Vagina (tissue), 2 donors: ENCODE results near the gene CBX4. TPM values are rescaled to one million over a fixed set of nuclear protein-coding genes. Genes with fewer than 3 reads are reported as not detected.

Experiments
- DNase-seq, 2 donors: peaks; one replicate each; pipeline ENCODE4 v3.0.0-alpha.2; 2017; ENCODE audit errors: extremely low spot score in 2 of 2
- H3K27ac ChIP-seq: fragments of 200-600 bp; sonication (generic); one replicate; pipeline ENCODE4 v1.5.1; 2019
- H3K27me3 ChIP-seq: fragments of 200-600 bp; sonication (generic); one replicate; pipeline ENCODE4 v1.5.1; 2019
- H3K36me3 ChIP-seq, 2 donors: fragments of 200-600 bp; sonication (generic); one replicate each; pipeline ENCODE4 v1.5.1; 2017 to 2019
- H3K4me1 ChIP-seq: fragments of 200-600 bp; sonication (generic); one replicate; pipeline ENCODE4 v1.5.1; 2019
- H3K4me3 ChIP-seq, 2 donors: fragments of 200-600 bp; sonication (generic); 1 replicate in 1 of 2; 2 replicates in 1 of 2; pipeline ENCODE4 v1.5.1; 2016 to 2019
- H3K9me3 ChIP-seq: fragments of 200-600 bp; sonication (generic); one replicate; pipeline ENCODE4 v1.5.1; 2019
- POLR2A ChIP-seq, 2 donors: fragments of 450-650 bp; IDR thresholded peaks; one replicate each; pipeline ENCODE4 v1.6.1; 2017; ENCODE audit warnings: antibody characterized with exemption in 2 of 2, mild to moderate bottlenecking in 2 of 2, moderate library complexity in 2 of 2
- POLR2AphosphoS5 ChIP-seq, 2 donors: sonication (generic); formaldehyde crosslinking; IDR thresholded peaks; one replicate each; pipeline ENCODE4 v1.9.0; 2017; ENCODE audit warnings: antibody characterized with exemption in 2 of 2, mild to moderate bottlenecking in 2 of 2, low read depth in 1 of 2; ENCODE audit not compliant: insufficient read depth in 1 of 2
- intact Hi-C: fragments of 100-400 bp; cut with DNase I; formaldehyde crosslinking; loops from one replicate; pipeline ENCODE4 v1.15.1; 2023
- total RNA-seq: library from RNA; depleted of rRNA; stranded (reverse); fragments of >200 nt; gene quantifications from one replicate; pipeline ENCODE4 v1.2.3, GENCODE V29; 2016
- TF ChIP-seq, protein P1 (sequence below), 3 experiments: fragments of 450-650 bp in 2 of 3; fragments of 200-600 bp in 1 of 3; sonication (generic) in 1 of 3; IDR thresholded peaks; one replicate each; pipeline ENCODE4 v1.5.1; 2017 to 2019; ENCODE audit warnings: antibody characterized with exemption in 3 of 3, mild to moderate bottlenecking in 2 of 3, moderate library complexity in 2 of 3

Gene CBX4
- total RNA-seq, 1 donor from 2014 or later: 13.0 TPM

DNA sequence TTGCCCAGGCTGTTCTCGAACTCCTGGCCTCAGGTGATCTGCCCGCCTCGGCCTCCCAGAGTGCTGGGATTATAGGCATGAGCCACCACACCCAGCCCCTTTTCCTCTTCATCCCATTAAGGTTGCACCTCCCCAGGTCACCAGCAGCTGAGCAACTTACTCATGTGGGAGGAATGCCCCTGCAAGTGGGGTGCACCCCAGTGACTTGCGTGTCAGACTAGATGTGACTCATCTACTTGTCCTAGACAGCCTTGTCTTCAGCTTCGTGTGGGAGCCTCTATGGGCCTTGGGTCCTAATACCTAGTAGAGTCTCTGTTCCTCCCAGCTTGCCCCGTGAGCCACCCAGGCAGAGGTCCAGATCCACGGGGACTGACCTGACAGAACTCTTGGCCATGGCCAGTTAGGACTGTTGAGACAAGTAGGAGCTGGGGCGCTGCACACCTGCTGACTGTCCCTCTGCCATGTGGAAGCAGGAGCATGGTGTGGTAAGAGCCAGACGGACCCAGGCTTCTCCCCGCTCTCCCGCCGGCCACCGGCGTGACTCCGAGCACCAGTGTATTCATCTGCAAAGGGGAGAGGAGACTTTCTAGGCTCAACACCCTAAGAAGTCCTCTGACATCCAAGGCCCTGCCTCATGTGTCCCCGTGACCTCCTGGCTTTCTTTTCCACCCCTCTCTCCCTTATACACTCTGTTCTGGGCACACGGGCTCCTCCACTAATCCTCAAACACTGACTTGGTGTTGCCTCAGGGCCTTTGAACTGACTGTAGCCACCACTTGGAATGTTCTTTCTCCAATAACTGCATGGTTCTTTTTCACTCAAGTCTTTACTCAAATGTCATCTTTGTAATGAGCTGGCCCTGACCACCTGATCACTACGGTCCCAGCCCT is 11.6 kb upstream of the CBX4 start:
- DNase-seq: no peak
- Histone ChIP-seq H3K27ac (no peak overlapping the region), H3K9me3 (no peaks in the 10 kb centered on the region), H3K4me3 (no peak overlapping the region), H3K4me1 (peaks cover 6% of the 10 kb centered on the region), H3K36me3 (no peaks in the 10 kb centered on the region), H3K27me3 (no peaks in the 10 kb centered on the region)
- intact Hi-C loops: no loop called here
- peak in 1 of 2 donors; percentile 28 for TF ChIP-seq POLR2AphosphoS5 (IDR thresholded peaks at IDR 0.05; ENCODE audit: insufficient read depth in 1 of 2, low read depth in 1 of 2)
- TF ChIP-seq POLR2A (IDR thresholded peaks at IDR 0.05): no peak

DNA sequence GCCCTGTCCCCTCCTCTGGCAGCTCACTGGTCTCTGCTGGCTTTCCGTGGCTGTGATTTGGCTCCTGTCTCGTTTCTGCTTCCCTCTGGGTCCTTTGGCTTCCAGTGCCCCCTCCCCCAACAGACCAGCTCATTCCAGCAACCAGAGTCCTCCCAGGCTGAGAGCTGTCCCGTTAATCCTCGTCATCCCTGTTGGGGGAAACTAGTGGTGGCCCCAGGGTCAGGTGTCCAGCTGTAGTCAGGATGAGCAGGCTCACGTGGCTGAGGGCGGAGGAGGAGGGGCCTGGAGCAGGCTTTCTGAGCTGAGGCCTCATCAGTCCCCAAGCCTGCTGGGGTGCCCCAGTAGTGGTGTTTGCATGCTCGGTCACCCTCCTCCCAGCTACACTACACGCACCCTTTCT is 10.7 kb upstream of the CBX4 start:
- Histone ChIP-seq H3K4me3 (no peak overlapping the region), H3K27ac (no peak overlapping the region), H3K9me3 (no peaks in the 10 kb centered on the region), H3K36me3 (no peaks in the 10 kb centered on the region), H3K4me1 (peaks cover 15% of the 10 kb centered on the region), H3K27me3 (no peaks in the 10 kb centered on the region)
- intact Hi-C loops: loop anchor here (10.0 kb wide), 1 partner anchor 145 kb away; no protein-coding TSS in a partner anchor
- TF ChIP-seq, protein P1, sequence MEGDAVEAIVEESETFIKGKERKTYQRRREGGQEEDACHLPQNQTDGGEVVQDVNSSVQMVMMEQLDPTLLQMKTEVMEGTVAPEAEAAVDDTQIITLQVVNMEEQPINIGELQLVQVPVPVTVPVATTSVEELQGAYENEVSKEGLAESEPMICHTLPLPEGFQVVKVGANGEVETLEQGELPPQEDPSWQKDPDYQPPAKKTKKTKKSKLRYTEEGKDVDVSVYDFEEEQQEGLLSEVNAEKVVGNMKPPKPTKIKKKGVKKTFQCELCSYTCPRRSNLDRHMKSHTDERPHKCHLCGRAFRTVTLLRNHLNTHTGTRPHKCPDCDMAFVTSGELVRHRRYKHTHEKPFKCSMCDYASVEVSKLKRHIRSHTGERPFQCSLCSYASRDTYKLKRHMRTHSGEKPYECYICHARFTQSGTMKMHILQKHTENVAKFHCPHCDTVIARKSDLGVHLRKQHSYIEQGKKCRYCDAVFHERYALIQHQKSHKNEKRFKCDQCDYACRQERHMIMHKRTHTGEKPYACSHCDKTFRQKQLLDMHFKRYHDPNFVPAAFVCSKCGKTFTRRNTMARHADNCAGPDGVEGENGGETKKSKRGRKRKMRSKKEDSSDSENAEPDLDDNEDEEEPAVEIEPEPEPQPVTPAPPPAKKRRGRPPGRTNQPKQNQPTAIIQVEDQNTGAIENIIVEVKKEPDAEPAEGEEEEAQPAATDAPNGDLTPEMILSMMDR (IDR thresholded peaks at IDR 0.05): no peak
- TF ChIP-seq POLR2AphosphoS5 (IDR thresholded peaks at IDR 0.05; ENCODE audit: insufficient read depth in 1 of 2, low read depth in 1 of 2) (no peak), POLR2A (IDR thresholded peaks at IDR 0.05) (no peak)
- no peak for DNase-seq

DNA sequence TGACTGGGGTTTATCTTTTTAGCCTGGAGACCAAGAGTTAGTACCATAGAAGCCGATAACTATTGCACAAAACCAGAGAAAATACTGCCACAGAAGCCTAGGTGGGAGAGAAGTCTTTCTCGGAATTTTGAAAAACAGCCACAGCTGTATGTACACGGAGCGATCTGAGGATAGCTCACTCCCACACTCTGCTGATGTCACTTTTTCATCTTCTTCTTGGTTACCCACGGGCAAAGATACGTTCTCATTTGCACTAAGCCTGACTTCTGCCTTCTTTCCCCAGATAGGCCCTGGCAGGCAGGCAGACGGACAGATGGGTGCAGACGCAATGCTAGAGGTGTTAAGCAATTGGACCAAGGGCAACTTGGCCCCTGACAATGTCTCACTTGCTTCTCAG is 9.1 kb upstream of the CBX4 start:
- no peak for DNase-seq
- Histone ChIP-seq H3K4me1 (peaks cover 31% of the 10 kb centered on the region), H3K36me3 (no peaks in the 10 kb centered on the region), H3K27me3 (no peaks in the 10 kb centered on the region), H3K4me3 (no peak overlapping the region), H3K27ac (no peak overlapping the region), H3K9me3 (no peaks in the 10 kb centered on the region)
- no peak for TF ChIP-seq POLR2AphosphoS5 (IDR thresholded peaks at IDR 0.05; ENCODE audit: insufficient read depth in 1 of 2, low read depth in 1 of 2)
- intact Hi-C loops: loop anchor here (10.0 kb wide), 1 partner anchor 146 kb away; no protein-coding TSS in a partner anchor

DNA sequence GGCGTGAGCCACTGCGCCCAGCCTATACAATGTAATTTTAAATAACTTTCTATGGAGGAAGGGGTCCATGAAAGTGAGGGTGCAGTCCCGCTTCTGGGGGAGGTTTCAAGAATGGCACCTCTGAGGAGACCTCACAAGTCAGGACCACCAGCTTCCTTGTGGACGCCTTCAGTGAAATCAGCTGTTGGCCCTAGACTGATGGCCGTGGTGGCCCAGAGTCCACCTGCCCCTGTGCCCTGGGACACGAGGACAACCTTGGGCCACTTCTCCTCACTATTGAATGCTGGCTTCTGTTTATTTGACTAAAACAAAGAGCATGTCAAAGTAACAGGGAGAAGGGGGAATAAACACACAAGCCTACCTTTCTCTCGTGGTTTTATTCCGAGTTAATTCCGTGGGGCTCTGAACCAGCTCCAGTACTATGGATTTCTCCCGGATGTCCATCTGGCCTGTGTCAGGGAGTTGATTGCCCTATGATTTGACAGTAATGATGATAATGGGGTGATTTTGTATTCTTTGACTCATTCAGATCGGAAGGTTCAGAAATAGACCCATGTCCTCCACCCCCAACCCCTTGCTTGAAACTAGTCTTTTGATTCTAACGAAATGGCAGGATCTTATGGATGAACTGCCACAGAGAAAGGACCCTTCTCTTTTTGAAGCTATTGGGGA is 8.6 kb upstream of the CBX4 start:
- no peak overlapping the region for H3K4me3 ChIP-seq
- DNase-seq: no peak
- TF ChIP-seq, protein P1 (IDR thresholded peaks at IDR 0.05): no peak
- no peak for TF ChIP-seq POLR2AphosphoS5 (IDR thresholded peaks at IDR 0.05; ENCODE audit: insufficient read depth in 1 of 2, low read depth in 1 of 2)
- TF ChIP-seq POLR2A (IDR thresholded peaks at IDR 0.05): no peak
- no peak overlapping the region for H3K27ac ChIP-seq
- no peaks in the 10 kb centered on the region for H3K27me3 ChIP-seq
- intact Hi-C loops: loop anchor here (10.0 kb wide), 1 partner anchor 147 kb away; no protein-coding TSS in a partner anchor
- H3K4me1 ChIP-seq: peaks cover 31% of the 10 kb centered on the region
- no peaks in the 10 kb centered on the region for H3K36me3 ChIP-seq
- no peaks in the 10 kb centered on the region for H3K9me3 ChIP-seq

DNA sequence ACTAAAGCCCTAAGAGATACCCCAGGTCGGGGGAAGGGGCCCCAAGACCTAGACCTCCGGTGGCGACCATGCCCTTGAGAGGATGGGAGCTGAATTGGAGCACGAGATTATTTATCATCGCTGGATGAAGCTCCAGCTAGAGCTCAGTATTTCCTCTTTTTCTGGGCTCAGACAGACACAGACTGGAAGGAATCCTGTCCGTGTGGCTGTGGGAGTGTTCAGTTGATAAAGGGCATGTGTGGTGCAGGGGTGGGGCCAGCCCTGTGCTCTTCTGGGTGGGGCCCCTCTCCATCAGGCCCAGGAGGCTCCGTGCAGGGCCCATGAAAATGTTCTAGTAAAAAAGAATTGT is 6.3 kb upstream of the CBX4 start:
- peaks cover 52% of the 10 kb centered on the region for H3K4me1 ChIP-seq
- no peaks in the 10 kb centered on the region for H3K36me3 ChIP-seq
- TF ChIP-seq POLR2A (IDR thresholded peaks at IDR 0.05) (no peak), POLR2AphosphoS5 (IDR thresholded peaks at IDR 0.05; ENCODE audit: insufficient read depth in 1 of 2, low read depth in 1 of 2) (no peak)
- TF ChIP-seq, protein P1 (IDR thresholded peaks at IDR 0.05): no peak
- no peak for DNase-seq
- no peaks in the 10 kb centered on the region for H3K9me3 ChIP-seq
- H3K4me3 ChIP-seq: no peak overlapping the region
- peaks cover 12% of the 10 kb centered on the region for H3K27me3 ChIP-seq
- H3K27ac ChIP-seq: peak overlapping the region; percentile 79
- intact Hi-C loops: loop anchor here (10.0 kb wide), 1 partner anchor 149 kb away; no protein-coding TSS in a partner anchor
